Upper lobe of left lung (tissue), 6 donors: ENCODE measurements around the gene DPH2. TPM values are rescaled to one million over a fixed set of nuclear protein-coding genes. Genes with fewer than 3 reads are reported as not detected.

Experiments used
- ATAC-seq, 2 donors: fragments of 200-7000 bp; cut with Tn5 transposase; one replicate each; pipeline ENCODE4 v1.9.1; 2022; ENCODE audit warnings: mild to moderate bottlenecking in 2 of 2, moderate library complexity in 2 of 2; ENCODE audit not compliant: low FRiP score in 2 of 2
- DNase-seq, 2 donors: peaks; one replicate each; pipeline ENCODE4 v3.0.0-alpha.2; 2019 to 2020
- H3K27ac ChIP-seq, 4 donors: fragments of 200-600 bp; sonication (generic); one replicate each; pipeline ENCODE4 v1.5.1; 2016 to 2019
- H3K27me3 ChIP-seq, 4 donors: fragments of 200-600 bp; sonication (generic); one replicate each; pipeline ENCODE4 v1.5.1; 2017 to 2019
- H3K36me3 ChIP-seq, 4 donors: fragments of 200-600 bp; sonication (generic); one replicate each; pipeline ENCODE4 v1.5.1; 2016 to 2019
- H3K4me1 ChIP-seq, 4 donors: fragments of 200-600 bp; sonication (generic); one replicate each; pipeline ENCODE4 v1.5.1; 2018 to 2019
- H3K4me3 ChIP-seq, 4 donors: fragments of 200-600 bp; sonication (generic); one replicate each; pipeline ENCODE4 v1.5.1; 2017 to 2019; ENCODE audit warnings: mild to moderate bottlenecking in 2 of 4, moderate library complexity in 1 of 4
- H3K9me3 ChIP-seq, 4 donors: fragments of 200-600 bp; sonication (generic); one replicate each; pipeline ENCODE4 v1.5.1; 2018 to 2019
- EP300 ChIP-seq, 4 donors: sonication (generic); formaldehyde crosslinking; IDR thresholded peaks; one replicate each; pipeline ENCODE4 v1.5.1; 2017; ENCODE audit warnings: antibody characterized with exemption in 4 of 4, control low read depth in 2 of 4
- POLR2A ChIP-seq, 4 donors: fragments of 450-650 bp; IDR thresholded peaks; one replicate each; pipeline ENCODE4 v1.5.1; 2016 to 2017; ENCODE audit warnings: antibody characterized with exemption in 4 of 4, mild to moderate bottlenecking in 2 of 4
- POLR2AphosphoS5 ChIP-seq, 2 donors: sonication (generic); formaldehyde crosslinking; IDR thresholded peaks; one replicate each; pipeline ENCODE4 v1.5.1; 2017; ENCODE audit warnings: antibody characterized with exemption in 2 of 2
- WGBS, 2 donors: methylation state at CpG; one replicate each; pipeline ENCODE4 v1.1.5; 2017 to 2018; 5-methylcytosine and 5-hydroxymethylcytosine counted together
- total RNA-seq, 6 donors: library from RNA; depleted of rRNA in 4 of 6; stranded (reverse); fragments of >200 nt in 4 of 6; gene quantifications; one replicate each; pipeline versions ENCODE4 v1.1.0 to v1.2.1, GENCODE V29; 2016 to 2021
- TF ChIP-seq, protein P1 (sequence below), 6 experiments: fragments of 450-650 bp in 4 of 6; fragments of 200-600 bp in 2 of 6; sonication (generic) in 2 of 6; IDR thresholded peaks; one replicate each; pipeline ENCODE4 v1.5.1; 2016 to 2019; ENCODE audit warnings: antibody characterized with exemption in 6 of 6
- donor health status: DM: no; HTN: no; CAD: no; lungs with moderate emphysema.
- donor health status: DM: no; HTN: yes; CAD: no; lungs with severe emphysema.

DPH2 gene
- total RNA-seq, 6 donors from 2014 or later: 12.9 to 30.4 (median 16.6) TPM

DNA sequence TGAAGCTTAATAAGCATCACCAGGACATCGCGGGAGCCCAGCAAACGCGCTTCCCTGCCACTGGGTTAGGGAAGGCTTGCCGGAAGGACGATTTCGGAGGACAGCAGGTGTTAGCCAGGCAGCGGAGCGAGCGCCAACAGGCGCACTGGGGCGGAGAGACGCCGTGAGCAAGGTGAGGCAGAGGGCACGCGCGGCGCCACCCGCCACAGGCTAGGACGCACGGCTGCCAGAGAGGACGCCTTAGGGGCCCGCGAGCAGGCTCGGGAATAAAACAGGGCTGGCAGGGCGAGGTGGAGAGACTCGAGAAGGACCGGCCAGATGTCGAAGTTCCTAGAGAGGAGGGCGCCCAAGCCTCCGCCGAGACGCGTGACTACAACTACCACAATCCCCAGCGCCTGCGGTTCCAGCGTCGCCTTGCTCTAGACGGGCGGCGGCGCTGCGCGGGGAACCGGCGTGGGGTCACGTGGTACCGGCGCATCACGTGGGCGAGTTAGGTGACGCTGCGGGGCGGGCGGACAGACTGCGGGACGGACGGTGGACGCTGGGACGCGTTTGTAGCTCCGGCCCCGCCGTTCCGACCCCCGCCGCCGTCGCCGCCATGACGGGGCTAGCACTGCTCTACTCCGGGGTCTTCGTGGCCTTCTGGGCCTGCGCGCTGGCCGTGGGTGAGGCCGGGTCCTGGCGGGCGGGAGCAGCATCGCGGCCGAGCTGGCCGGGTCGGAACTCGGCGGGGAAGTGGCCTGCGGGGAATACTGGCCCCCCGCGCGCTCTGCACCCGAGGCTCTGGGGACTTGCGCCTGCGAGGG lies 4.8 kb downstream of the DPH2 start, which contains the start of gene ATP6V0B:
TSS of gene ATP6V0B (plus strand) at position 518 of the 806 bp plus-strand sequence. CDS start at position 599, 81 bp downstream.
- Histone ChIP-seq H3K9me3 (no peaks in the 10 kb centered on the region), H3K36me3 (peaks cover 4 to 36% (median 22%) of the 10 kb centered on the region in 4 donors), H3K4me3 (peak within 1 kb of the TSS; percentile 67 to 99 (median 88)), H3K27me3 (no peaks in the 10 kb centered on the region), H3K4me1 (peaks cover 40 to 64% (median 49%) of the 10 kb centered on the region in 4 donors), H3K27ac (peak within 1 kb of the TSS; percentile 93 to 99 (median 94))
- WGBS, 2 donors: 0% methylated on average over 47 to 69 of the region's 93 CpGs
- ATAC-seq (peak; percentile 91 to 93), DNase-seq (peak; percentile 98 to 99)
- TF ChIP-seq POLR2A (IDR thresholded peaks at IDR 0.05) (peak in 3 of 4 donors; percentile 90 to 99 (median 92)), POLR2AphosphoS5 (IDR thresholded peaks at IDR 0.05) (peak; percentile 95 to 97), EP300 (IDR thresholded peaks at IDR 0.05) (no peak)
- TF ChIP-seq, protein P1, sequence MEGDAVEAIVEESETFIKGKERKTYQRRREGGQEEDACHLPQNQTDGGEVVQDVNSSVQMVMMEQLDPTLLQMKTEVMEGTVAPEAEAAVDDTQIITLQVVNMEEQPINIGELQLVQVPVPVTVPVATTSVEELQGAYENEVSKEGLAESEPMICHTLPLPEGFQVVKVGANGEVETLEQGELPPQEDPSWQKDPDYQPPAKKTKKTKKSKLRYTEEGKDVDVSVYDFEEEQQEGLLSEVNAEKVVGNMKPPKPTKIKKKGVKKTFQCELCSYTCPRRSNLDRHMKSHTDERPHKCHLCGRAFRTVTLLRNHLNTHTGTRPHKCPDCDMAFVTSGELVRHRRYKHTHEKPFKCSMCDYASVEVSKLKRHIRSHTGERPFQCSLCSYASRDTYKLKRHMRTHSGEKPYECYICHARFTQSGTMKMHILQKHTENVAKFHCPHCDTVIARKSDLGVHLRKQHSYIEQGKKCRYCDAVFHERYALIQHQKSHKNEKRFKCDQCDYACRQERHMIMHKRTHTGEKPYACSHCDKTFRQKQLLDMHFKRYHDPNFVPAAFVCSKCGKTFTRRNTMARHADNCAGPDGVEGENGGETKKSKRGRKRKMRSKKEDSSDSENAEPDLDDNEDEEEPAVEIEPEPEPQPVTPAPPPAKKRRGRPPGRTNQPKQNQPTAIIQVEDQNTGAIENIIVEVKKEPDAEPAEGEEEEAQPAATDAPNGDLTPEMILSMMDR (IDR thresholded peaks at IDR 0.05): peak; percentile 2 to 82 (median 62)

DNA sequence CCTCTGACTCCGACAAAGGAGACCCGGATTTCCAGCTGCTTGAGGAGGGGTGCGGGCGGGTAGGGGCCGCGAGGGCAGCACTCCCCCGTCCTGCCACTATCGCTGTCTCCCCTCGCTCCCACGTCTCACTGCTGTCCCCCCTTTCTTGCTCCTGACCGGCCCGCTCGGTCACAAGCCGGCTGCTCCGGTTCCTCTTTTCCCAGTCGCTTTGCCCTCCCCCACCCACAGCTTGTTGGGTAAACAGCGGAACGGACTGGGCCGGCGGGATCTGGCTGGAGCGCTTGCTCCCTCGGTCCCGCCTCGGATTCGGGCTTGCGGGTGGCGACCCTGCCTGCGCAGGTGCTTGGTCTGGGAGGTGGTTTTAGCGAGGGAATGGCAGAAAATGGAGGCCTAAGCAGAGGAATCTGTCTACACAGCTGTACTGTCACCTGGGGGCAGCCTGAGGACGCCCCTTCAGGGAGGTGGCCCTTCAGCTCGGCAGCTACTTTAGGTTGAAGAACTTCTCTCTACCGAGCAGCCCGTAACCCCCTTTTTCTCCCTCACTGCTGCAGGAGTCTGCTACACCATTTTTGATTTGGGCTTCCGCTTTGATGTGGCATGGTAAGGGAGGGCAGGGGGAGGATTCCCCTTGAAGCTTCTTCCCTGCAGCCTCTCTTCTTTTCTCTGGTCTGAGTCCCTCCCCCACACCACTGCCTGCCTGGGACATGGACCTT lies 5.6 kb downstream of the DPH2 start:
- Histone ChIP-seq H3K4me1 (peaks cover 45 to 66% (median 53%) of the 10 kb centered on the region in 4 donors), H3K27ac (peak overlapping the region; percentile 93 to 99 (median 94)), H3K4me3 (peak overlapping the region; percentile 67 to 99 (median 88)), H3K9me3 (no peaks in the 10 kb centered on the region), H3K36me3 (peaks cover 4 to 36% (median 22%) of the 10 kb centered on the region in 4 donors), H3K27me3 (no peaks in the 10 kb centered on the region)
- 2 to 8% methylated on average over 18 to 34 of the region's 34 CpGs for WGBS, 2 donors
- DNase-seq (peak in 1 of 2 donors; percentile 83), ATAC-seq (peak; percentile 34 to 66)
- TF ChIP-seq, protein P1 (IDR thresholded peaks at IDR 0.05): peak in 1 of 6 experiments; percentile 4
- no peak for TF ChIP-seq POLR2A (IDR thresholded peaks at IDR 0.05)

DNA sequence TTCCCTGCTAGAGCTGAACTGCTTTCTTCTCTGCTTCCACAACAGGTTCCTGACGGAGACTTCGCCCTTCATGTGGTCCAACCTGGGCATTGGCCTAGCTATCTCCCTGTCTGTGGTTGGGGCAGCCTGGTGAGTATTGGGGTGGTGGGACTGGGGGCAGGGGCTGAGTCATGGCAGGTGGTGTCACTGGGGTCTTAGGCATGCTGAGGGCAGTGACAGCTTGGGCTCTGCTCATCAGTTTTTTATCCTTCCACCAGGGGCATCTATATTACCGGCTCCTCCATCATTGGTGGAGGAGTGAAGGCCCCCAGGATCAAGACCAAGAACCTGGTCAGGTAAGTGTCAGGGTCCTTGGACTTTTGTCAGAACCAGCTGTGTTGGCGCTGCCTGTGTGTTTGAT lies 6.2 kb downstream of the DPH2 start:
- DNase-seq: no peak
- H3K27ac ChIP-seq: peak overlapping the region in 3 of 4 donors; percentile 93 to 99 (median 95)
- H3K36me3 ChIP-seq: peaks cover 4 to 36% (median 22%) of the 10 kb centered on the region in 4 donors
- H3K4me3 ChIP-seq: peak overlapping the region; percentile 67 to 99 (median 88)
- H3K27me3 ChIP-seq: no peaks in the 10 kb centered on the region
- no peak for ATAC-seq
- 63 to 93% methylated on average over 4 of the region's 4 CpGs for WGBS, 2 donors
- H3K9me3 ChIP-seq: no peaks in the 10 kb centered on the region
- peaks cover 45 to 66% (median 52%) of the 10 kb centered on the region in 4 donors for H3K4me1 ChIP-seq
- TF ChIP-seq EP300 (IDR thresholded peaks at IDR 0.05) (no peak), POLR2AphosphoS5 (IDR thresholded peaks at IDR 0.05) (no peak), POLR2A (IDR thresholded peaks at IDR 0.05) (no peak)
- TF ChIP-seq, protein P1 (IDR thresholded peaks at IDR 0.05): no peak

GRCh38 chr1:43976890-43977289 lies 7.1 kb downstream of the DPH2 start:
- Histone ChIP-seq H3K4me3 (peak overlapping the region in 1 of 4 donors; percentile 93), H3K27ac (no peak overlapping the region), H3K27me3 (no peaks in the 10 kb centered on the region), H3K9me3 (no peaks in the 10 kb centered on the region), H3K36me3 (peaks cover 4 to 29% (median 22%) of the 10 kb centered on the region in 4 donors), H3K4me1 (peaks cover 45 to 68% (median 53%) of the 10 kb centered on the region in 4 donors)
- TF ChIP-seq, protein P1 (IDR thresholded peaks at IDR 0.05): no peak
- WGBS, 2 donors: 94 to 95% methylated on average over 8 of the region's 8 CpGs
- no peak for ATAC-seq
- DNase-seq: no peak
